Fibroblast of lung (primary cell): Measurements from ENCODE around the gene AXIN2. TPM values are rescaled to one million over a fixed set of nuclear protein-coding genes. Genes with fewer than 3 reads are reported as not detected.

Experiments
- DNase-seq, 2 donors: peaks; one replicate each; pipeline versions ENCODE4 v3.0.0 to v3.0.0-alpha.2; 2010; ENCODE audit warnings: low read depth in 2 of 2
- H2AFZ ChIP-seq: 2 replicates; pipeline ENCODE4 v1.5.1; 2012; ENCODE audit warnings: low read length, control low read depth, inconsistent platforms
- H3K27ac ChIP-seq: 2 replicates; pipeline ENCODE4 v1.5.1; 2011; ENCODE audit warnings: low read length, control low read depth; ENCODE audit not compliant: insufficient read depth
- H3K27me3 ChIP-seq: 2 replicates; pipeline ENCODE4 v1.5.1; 2011; ENCODE audit warnings: mild to moderate bottlenecking, low read length; ENCODE audit not compliant: control insufficient read depth, insufficient read depth
- H3K36me3 ChIP-seq: 2 replicates; pipeline ENCODE4 v1.5.1; 2011; ENCODE audit warnings: low read length; ENCODE audit not compliant: control insufficient read depth, insufficient read depth
- H3K4me1 ChIP-seq: 2 replicates; pipeline ENCODE4 v1.5.1; 2011; ENCODE audit warnings: low read length; ENCODE audit not compliant: control insufficient read depth, insufficient read depth; ENCODE audit errors: extremely low read depth
- H3K4me2 ChIP-seq: 2 replicates; pipeline ENCODE4 v1.5.1; 2011; ENCODE audit warnings: low read length, control low read depth; ENCODE audit not compliant: insufficient read depth; ENCODE audit errors: extremely low read depth
- H3K4me3 ChIP-seq, 4 experiments: fragments of 200-600 bp in 1 of 4; sonication (generic) in 1 of 4; replicated peaks in 1 of 4; 2 replicates each; pipeline ENCODE4 v1.5.1; 2011 to 2016; ENCODE audit warnings: low read length in 4 of 4, low read depth in 3 of 4, mild to moderate bottlenecking in 3 of 4, control low read depth in 2 of 4, inconsistent platforms in 1 of 4, mixed read lengths in 1 of 4; ENCODE audit not compliant: insufficient read depth in 1 of 4; ENCODE audit errors: control extremely low read depth in 1 of 4
- H3K79me2 ChIP-seq: 2 replicates; pipeline ENCODE4 v1.5.1; 2012; ENCODE audit warnings: mild to moderate bottlenecking, low read length, inconsistent platforms; ENCODE audit not compliant: control insufficient read depth, insufficient read depth
- H3K9ac ChIP-seq: 2 replicates; pipeline ENCODE4 v1.5.1; 2011; ENCODE audit warnings: mild to moderate bottlenecking, low read length, control low read depth; ENCODE audit not compliant: insufficient read depth
- H3K9me3 ChIP-seq: 2 replicates; pipeline ENCODE4 v1.5.1; 2012; ENCODE audit warnings: low read depth, low read length; ENCODE audit not compliant: control insufficient read depth, insufficient read depth
- H4K20me1 ChIP-seq: 2 replicates; pipeline ENCODE4 v1.5.1; 2011; ENCODE audit warnings: low read length; ENCODE audit not compliant: control insufficient read depth, insufficient read depth; ENCODE audit errors: extremely low read depth
- CTCF ChIP-seq, 2 donors: IDR thresholded peaks in 1 of 2; conservative IDR thresholded peaks in 1 of 2; 1 replicate in 1 of 2; 2 replicates in 1 of 2; pipeline ENCODE4 v1.5.1; 2011 to 2012; ENCODE audit warnings: low read length in 2 of 2, control low read depth in 1 of 2, inconsistent platforms in 1 of 2, low read depth in 1 of 2, mild to moderate bottlenecking in 1 of 2
- EZH2 ChIP-seq: IDR thresholded peaks from 2 replicates; pipeline ENCODE4 v1.5.1; 2012; ENCODE audit warnings: low read length, control low read depth, mild to moderate bottlenecking; ENCODE audit errors: missing control alignments
- polyA plus RNA-seq, 2 donors: library from polyadenylated mRNA; depleted of rRNA in 1 of 2; stranded (reverse) in 1 of 2; unstranded in 1 of 2; fragments of >200 nt; gene quantifications; 2 replicates each; pipeline ENCODE4 v1.2.1, GENCODE V29; 2011 to 2012; ENCODE audit warnings: missing spikeins in 1 of 2
- total RNA-seq: library from RNA; depleted of rRNA; stranded (reverse); fragments of >200 nt; gene quantifications from 2 replicates; pipeline ENCODE4 v1.2.1, GENCODE V29; 2014

Gene AXIN2
- total and polyA plus RNA-seq, 2 donors (not counting 1 experiment from before 2014, with no cell fraction given) = 1.8 to 2.0 TPM

GRCh38 chr17:65496801-65497200 is 64.6 kb downstream of the AXIN2 start:
- H3K4me1 ChIP-seq = no peaks in the 10 kb centered on the region
- H3K27ac ChIP-seq = no peak overlapping the region
- no peaks in the 10 kb centered on the region for H3K27me3 ChIP-seq
- H3K79me2 ChIP-seq = no peaks in the 10 kb centered on the region
- no peaks in the 10 kb centered on the region for H3K36me3 ChIP-seq
- TF ChIP-seq CTCF (conservative IDR thresholded peaks at IDR 0.05 in 1 of 2, IDR thresholded peaks at IDR 0.05 in 1 of 2; ENCODE audit: low read depth in 1 of 2, low read length in 2 of 2) (no peak), EZH2 (no peak)
- no peak overlapping the region for H3K4me2 ChIP-seq
- DNase-seq = no peak
- no peak overlapping the region for H2AFZ ChIP-seq
- no peaks in the 10 kb centered on the region for H4K20me1 ChIP-seq
- no peak overlapping the region for H3K4me3 ChIP-seq
- H3K9ac ChIP-seq = no peak overlapping the region
- H3K9me3 ChIP-seq = no peaks in the 10 kb centered on the region

- Histone ChIP-seq H3K36me3 (no peaks in the 10 kb centered on the region), H3K9ac (no peak overlapping the region), H3K9me3 (no peaks in the 10 kb centered on the region), H3K4me2 (no peak overlapping the region), H3K79me2 (no peaks in the 10 kb centered on the region), H3K27me3 (no peaks in the 10 kb centered on the region), H3K4me3 (no peak overlapping the region), H3K4me1 (no peaks in the 10 kb centered on the region), H2AFZ (no peak overlapping the region), H3K27ac (no peak overlapping the region), H4K20me1 (no peaks in the 10 kb centered on the region)
- peak in 1 of 2 donors; percentile 19 for DNase-seq
- no peak for TF ChIP-seq CTCF (conservative IDR thresholded peaks at IDR 0.05 in 1 of 2, IDR thresholded peaks at IDR 0.05 in 1 of 2; ENCODE audit: low read depth in 1 of 2, low read length in 2 of 2)
- no peak for TF ChIP-seq EZH2
These were observed 66.1 kb downstream of the AXIN2 start for GRCh38 chr17:65495122-65496055.

- no peak overlapping the region for H3K27ac ChIP-seq
- no peaks in the 10 kb centered on the region for H3K36me3 ChIP-seq
- H2AFZ ChIP-seq = no peak overlapping the region
- H4K20me1 ChIP-seq = no peaks in the 10 kb centered on the region
- H3K27me3 ChIP-seq = no peaks in the 10 kb centered on the region
- no peaks in the 10 kb centered on the region for H3K79me2 ChIP-seq
- H3K4me1 ChIP-seq = no peaks in the 10 kb centered on the region
- H3K4me3 ChIP-seq = no peak overlapping the region
- TF ChIP-seq CTCF (conservative IDR thresholded peaks at IDR 0.05 in 1 of 2, IDR thresholded peaks at IDR 0.05 in 1 of 2; ENCODE audit: low read depth in 1 of 2, low read length in 2 of 2) (no peak), EZH2 (no peak)
- H3K9ac ChIP-seq = no peak overlapping the region
- H3K4me2 ChIP-seq = no peak overlapping the region
- DNase-seq = peak in 1 of 2 donors; percentile 32
- no peaks in the 10 kb centered on the region for H3K9me3 ChIP-seq
These were observed 71.9 kb downstream of the AXIN2 start for GRCh38 chr17:65489413-65490155.
